Activated naive CD4-positive, alpha-beta T cell treated with anti-CD3 and anti-CD28 coated beads, Interleukin-2, amount 50 U/mL, for 24 hours (primary cell): ENCODE measurements around the gene PEX10.
"Not testable (repeated sequence)": the region's sequence is repeated elsewhere in the genome, so short reads cannot be mapped to it uniquely, and the experiment has no call there.

Experiments
- H3K27ac Mint-ChIP-seq: one replicate; pipeline ENCODE4 v1.8.0; 2021; ENCODE audit warnings: mild to moderate bottlenecking, mixed read lengths
- H3K27me3 Mint-ChIP-seq: one replicate; pipeline ENCODE4 v1.8.0; 2021; ENCODE audit warnings: mixed read lengths
- H3K36me3 Mint-ChIP-seq: one replicate; pipeline ENCODE4 v1.8.0; 2021; ENCODE audit warnings: mixed read lengths
- H3K4me1 Mint-ChIP-seq: one replicate; pipeline ENCODE4 v1.8.0; 2021; ENCODE audit warnings: mixed read lengths
- H3K4me3 Mint-ChIP-seq: one replicate; pipeline ENCODE4 v1.8.0; 2021; ENCODE audit warnings: mild to moderate bottlenecking, mixed read lengths
- H3K9me3 Mint-ChIP-seq: one replicate; pipeline ENCODE4 v1.8.0; 2021; ENCODE audit warnings: mixed read lengths

The PEX10 gene

DNA sequence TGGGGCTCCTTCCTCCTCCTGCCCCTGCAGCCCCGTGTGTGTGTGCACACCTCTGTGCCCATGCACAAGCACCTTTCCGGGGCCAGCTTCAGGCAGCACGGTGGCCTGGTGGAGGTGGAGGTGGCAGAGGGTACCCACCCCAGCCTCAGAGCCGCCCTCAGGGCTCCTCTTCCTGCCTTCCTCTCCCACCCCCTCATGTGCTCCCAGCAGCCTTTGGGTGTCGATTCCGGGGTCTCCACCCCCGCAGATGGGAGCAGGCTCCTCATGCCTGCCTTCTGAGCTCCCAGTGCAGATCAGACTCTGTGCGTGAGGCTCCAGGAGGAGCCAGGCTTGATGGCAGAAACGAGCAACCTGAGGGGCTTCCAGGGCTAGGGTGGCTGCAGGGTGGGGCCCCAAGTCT lies 34.5 kb upstream of the PEX10 start:
- Mint-ChIP-seq H3K36me3 (no peaks in the 10 kb centered on the region), H3K4me3 (no peak overlapping the region), H3K9me3 (no peaks in the 10 kb centered on the region), H3K27me3 (no peaks in the 10 kb centered on the region), H3K27ac (no peak overlapping the region), H3K4me1 (no peaks in the 10 kb centered on the region)

DNA sequence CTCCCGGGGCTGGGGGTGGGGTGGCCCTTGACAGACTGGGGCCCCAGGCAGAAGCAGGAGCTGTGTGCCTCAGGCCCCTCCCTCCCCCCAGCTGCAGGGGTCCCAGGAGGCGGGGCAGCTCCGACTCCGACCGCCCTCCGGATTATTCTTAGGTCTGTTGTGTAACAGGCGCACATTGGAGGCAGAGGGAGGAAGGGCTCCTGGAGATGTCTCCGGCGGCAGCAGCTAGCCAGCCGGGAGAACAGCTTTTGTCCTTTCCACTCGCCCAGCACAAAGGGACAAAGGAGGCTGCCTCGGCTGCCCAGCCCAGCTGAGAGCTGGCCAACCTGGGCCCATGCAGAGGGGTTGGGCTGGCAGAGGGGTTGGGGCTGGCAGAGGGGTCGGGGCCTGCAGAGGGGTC lies 34.0 kb upstream of the PEX10 start:
- Mint-ChIP-seq H3K4me1 (no peaks in the 10 kb centered on the region), H3K36me3 (no peaks in the 10 kb centered on the region), H3K4me3 (no peak overlapping the region), H3K27ac (no peak overlapping the region), H3K27me3 (no peaks in the 10 kb centered on the region), H3K9me3 (no peaks in the 10 kb centered on the region)

- Mint-ChIP-seq H3K4me1 (no peaks in the 10 kb centered on the region), H3K4me3 (no peak overlapping the region), H3K27ac (no peak overlapping the region), H3K9me3 (no peaks in the 10 kb centered on the region), H3K27me3 (no peaks in the 10 kb centered on the region), H3K36me3 (no peaks in the 10 kb centered on the region)
Measured at GRCh38 chr1:2445823-2446215, 33.5 kb upstream of the PEX10 start.

- no peak overlapping the region for H3K4me3 Mint-ChIP-seq
- no peaks in the 10 kb centered on the region for H3K9me3 Mint-ChIP-seq
- no peaks in the 10 kb centered on the region for H3K4me1 Mint-ChIP-seq
- H3K27me3 Mint-ChIP-seq, result no peaks in the 10 kb centered on the region
- no peak overlapping the region for H3K27ac Mint-ChIP-seq
- no peaks in the 10 kb centered on the region for H3K36me3 Mint-ChIP-seq
Measured at GRCh38 chr1:2445162-2445822, 32.9 kb upstream of the PEX10 start.

- H3K4me3 Mint-ChIP-seq, result no peak overlapping the region
- H3K27ac Mint-ChIP-seq, result no peak overlapping the region
- H3K27me3 Mint-ChIP-seq, result no peaks in the 10 kb centered on the region
- no peaks in the 10 kb centered on the region for H3K4me1 Mint-ChIP-seq
- H3K36me3 Mint-ChIP-seq, result no peaks in the 10 kb centered on the region
- no peaks in the 10 kb centered on the region for H3K9me3 Mint-ChIP-seq
Measured at GRCh38 chr1:2444138-2444591, 31.8 kb upstream of the PEX10 start.

DNA sequence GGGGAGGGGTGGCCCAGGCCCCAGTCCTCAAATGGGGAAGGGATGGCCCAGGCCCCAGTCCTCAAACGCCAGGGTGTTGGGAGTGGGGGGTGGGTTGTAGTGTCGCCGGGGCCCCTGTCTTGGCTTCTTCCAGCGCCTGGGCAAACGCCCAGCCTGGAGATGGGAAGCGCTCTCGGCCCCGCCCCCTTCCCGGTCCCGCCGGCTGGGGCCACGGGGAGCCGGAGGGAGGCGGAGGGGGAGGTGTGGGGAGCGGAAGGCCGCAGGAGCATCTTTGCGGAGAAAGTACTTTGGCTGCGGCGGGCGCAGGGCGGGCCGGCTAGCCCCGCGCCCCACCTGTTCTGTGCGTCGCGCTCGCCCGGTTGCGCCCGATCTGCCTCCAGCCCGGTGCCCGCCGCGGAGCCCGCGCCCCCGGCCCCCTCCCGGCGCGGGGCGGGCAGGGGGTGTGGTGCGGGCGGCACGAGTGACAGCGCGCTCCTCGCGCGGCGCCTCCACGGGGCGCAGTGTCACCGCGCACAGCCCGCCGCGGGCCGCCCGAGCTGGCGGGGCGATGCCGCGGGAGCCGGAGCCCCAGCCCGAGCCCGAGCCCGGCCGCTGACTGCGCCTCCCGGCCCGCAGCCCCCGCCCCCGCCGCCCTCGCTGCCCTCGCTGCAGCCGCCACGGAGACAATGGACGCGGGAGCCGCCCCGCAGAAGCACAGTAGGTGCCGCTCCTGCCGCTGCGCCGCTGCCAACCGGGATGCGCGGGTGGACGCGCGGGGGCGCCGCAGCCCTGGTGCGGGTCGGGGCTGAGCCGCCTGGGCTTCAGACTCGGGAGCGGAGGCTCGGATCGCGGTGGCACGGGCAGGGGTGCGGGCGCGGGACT lies 31.1 kb upstream of the PEX10 start:
- H3K4me1 Mint-ChIP-seq, result no peaks in the 10 kb centered on the region
- H3K4me3 Mint-ChIP-seq, result no peak overlapping the region
- no peaks in the 10 kb centered on the region for H3K36me3 Mint-ChIP-seq
- H3K9me3 Mint-ChIP-seq, result no peaks in the 10 kb centered on the region
- no peaks in the 10 kb centered on the region for H3K27me3 Mint-ChIP-seq
- H3K27ac Mint-ChIP-seq, result no peak overlapping the region

DNA sequence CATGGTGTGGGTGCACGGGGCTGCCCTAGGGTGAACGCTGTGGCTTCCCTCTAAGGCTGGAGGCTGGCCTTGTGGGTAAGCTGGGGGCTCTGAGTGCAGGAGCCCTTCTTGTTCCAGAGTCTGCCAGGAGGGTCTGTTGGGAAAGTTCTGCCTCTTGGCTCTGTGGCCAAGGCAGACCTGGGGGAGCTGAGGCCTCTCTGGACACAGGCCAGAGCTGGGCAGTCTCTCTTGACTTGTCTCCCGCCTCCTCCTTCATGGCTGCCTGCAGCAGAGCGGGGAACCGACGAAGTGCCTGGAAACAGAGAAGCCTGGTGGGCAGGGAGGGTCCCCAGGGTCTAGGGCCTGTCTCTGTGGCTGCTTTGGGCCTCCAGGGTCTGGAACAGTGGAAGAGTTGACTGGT lies 30.3 kb upstream of the PEX10 start:
- Mint-ChIP-seq H3K27ac (no peak overlapping the region), H3K4me3 (no peak overlapping the region), H3K4me1 (no peaks in the 10 kb centered on the region), H3K9me3 (no peaks in the 10 kb centered on the region), H3K27me3 (no peaks in the 10 kb centered on the region), H3K36me3 (no peaks in the 10 kb centered on the region)

DNA sequence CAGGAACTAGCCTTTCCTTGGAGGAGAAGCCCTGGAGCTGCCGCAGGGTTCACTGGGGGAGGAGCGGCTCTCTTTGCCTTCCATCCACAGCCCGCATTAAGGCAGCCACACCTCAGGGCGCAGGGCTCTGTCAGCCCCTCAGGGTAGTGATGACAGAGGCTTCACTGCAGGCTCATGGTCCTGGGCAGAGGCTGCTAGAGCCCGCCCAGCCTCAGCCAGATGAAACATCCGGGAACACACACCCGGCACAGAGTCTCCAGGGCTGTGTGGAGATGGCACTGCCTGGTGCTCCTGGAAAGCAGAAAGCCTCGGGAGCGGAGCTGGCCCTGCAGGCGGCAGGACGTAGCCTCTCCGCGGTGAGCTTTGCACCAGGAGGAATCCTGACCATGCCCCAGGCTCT lies 29.4 kb upstream of the PEX10 start:
- Mint-ChIP-seq H3K27ac (no peak overlapping the region), H3K9me3 (no peaks in the 10 kb centered on the region), H3K4me1 (no peaks in the 10 kb centered on the region), H3K36me3 (no peaks in the 10 kb centered on the region), H3K4me3 (no peak overlapping the region), H3K27me3 (no peaks in the 10 kb centered on the region)

DNA sequence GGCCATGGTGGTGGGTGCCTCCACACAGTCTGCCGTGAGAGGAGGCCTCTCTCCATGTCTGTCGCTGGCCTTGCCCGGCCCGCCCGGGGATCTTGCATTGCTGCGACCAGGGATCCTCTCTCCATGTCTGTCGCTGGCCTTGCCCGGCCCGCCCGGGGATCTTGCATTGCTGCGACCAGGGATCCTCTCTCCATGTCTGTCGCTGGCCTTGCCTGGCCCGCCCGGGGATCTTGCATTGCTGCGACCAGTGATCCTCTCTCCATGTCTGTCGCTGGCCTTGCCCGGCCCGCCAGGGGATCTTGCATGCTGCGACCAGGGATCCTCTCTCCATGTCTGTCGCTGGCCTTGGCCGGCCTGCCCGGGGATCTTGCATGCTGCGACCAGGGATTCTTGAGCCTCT lies 28.0 kb upstream of the PEX10 start:
- H3K36me3 Mint-ChIP-seq, H3K4me3 Mint-ChIP-seq, H3K27ac Mint-ChIP-seq, H3K4me1 Mint-ChIP-seq, H3K27me3 Mint-ChIP-seq, H3K9me3 Mint-ChIP-seq: not testable (repeated sequence)

- H3K36me3 Mint-ChIP-seq, result no peaks in the 10 kb centered on the region
- H3K4me1 Mint-ChIP-seq, result no peaks in the 10 kb centered on the region
- no peak overlapping the region for H3K27ac Mint-ChIP-seq
- H3K27me3 Mint-ChIP-seq, result no peaks in the 10 kb centered on the region
- no peaks in the 10 kb centered on the region for H3K9me3 Mint-ChIP-seq
- H3K4me3 Mint-ChIP-seq, result no peak overlapping the region
Measured at GRCh38 chr1:2439369-2439768, 27.0 kb upstream of the PEX10 start.

- H3K9me3 Mint-ChIP-seq, result no peaks in the 10 kb centered on the region
- H3K4me1 Mint-ChIP-seq, result no peaks in the 10 kb centered on the region
- H3K4me3 Mint-ChIP-seq, result no peak overlapping the region
- no peaks in the 10 kb centered on the region for H3K36me3 Mint-ChIP-seq
- no peak overlapping the region for H3K27ac Mint-ChIP-seq
- H3K27me3 Mint-ChIP-seq, result no peaks in the 10 kb centered on the region
Measured at GRCh38 chr1:2438641-2439040, 26.3 kb upstream of the PEX10 start.

DNA sequence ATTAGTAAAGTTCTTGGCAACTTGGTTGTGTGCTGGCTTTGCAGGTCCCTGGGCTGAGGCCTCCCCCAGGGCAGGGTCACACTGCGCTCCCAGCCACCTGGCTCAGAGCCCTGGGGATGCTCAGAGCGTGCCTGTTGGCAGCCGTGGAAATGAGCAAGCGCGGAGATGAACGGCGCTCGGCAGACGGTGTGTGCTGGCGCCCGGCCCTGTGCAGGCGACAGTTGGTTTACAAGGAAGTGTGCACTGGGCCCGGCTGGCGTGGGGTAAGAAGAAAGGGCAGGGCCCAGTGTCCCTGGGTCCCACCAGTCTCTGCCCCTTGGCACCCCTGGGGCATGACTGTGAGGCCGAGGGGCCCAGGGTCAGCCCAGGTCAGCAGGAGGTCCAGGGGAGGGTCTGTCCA lies 25.7 kb upstream of the PEX10 start:
- H3K4me3 Mint-ChIP-seq, result no peak overlapping the region
- no peak overlapping the region for H3K27ac Mint-ChIP-seq
- no peaks in the 10 kb centered on the region for H3K36me3 Mint-ChIP-seq
- H3K4me1 Mint-ChIP-seq, result no peaks in the 10 kb centered on the region
- no peaks in the 10 kb centered on the region for H3K27me3 Mint-ChIP-seq
- no peaks in the 10 kb centered on the region for H3K9me3 Mint-ChIP-seq

- H3K36me3 Mint-ChIP-seq, result no peaks in the 10 kb centered on the region
- no peaks in the 10 kb centered on the region for H3K9me3 Mint-ChIP-seq
- no peaks in the 10 kb centered on the region for H3K27me3 Mint-ChIP-seq
- no peaks in the 10 kb centered on the region for H3K4me1 Mint-ChIP-seq
- H3K27ac Mint-ChIP-seq, result no peak overlapping the region
- no peak overlapping the region for H3K4me3 Mint-ChIP-seq
Measured at GRCh38 chr1:2437617-2438016, 25.3 kb upstream of the PEX10 start.

GRCh38 chr1:2436876-2437275 lies 24.5 kb upstream of the PEX10 start:
- H3K27ac Mint-ChIP-seq, result no peak overlapping the region
- no peaks in the 10 kb centered on the region for H3K36me3 Mint-ChIP-seq
- H3K27me3 Mint-ChIP-seq, result no peaks in the 10 kb centered on the region
- no peaks in the 10 kb centered on the region for H3K9me3 Mint-ChIP-seq
- no peaks in the 10 kb centered on the region for H3K4me1 Mint-ChIP-seq
- H3K4me3 Mint-ChIP-seq, result no peak overlapping the region

GRCh38 chr1:2435746-2436355 lies 23.5 kb upstream of the PEX10 start:
- Mint-ChIP-seq H3K27me3 (no peaks in the 10 kb centered on the region), H3K9me3 (no peaks in the 10 kb centered on the region), H3K36me3 (no peaks in the 10 kb centered on the region), H3K27ac (no peak overlapping the region), H3K4me3 (no peak overlapping the region), H3K4me1 (no peaks in the 10 kb centered on the region)

- Mint-ChIP-seq H3K9me3 (no peaks in the 10 kb centered on the region), H3K4me1 (no peaks in the 10 kb centered on the region), H3K27ac (no peak overlapping the region), H3K4me3 (no peak overlapping the region), H3K36me3 (no peaks in the 10 kb centered on the region), H3K27me3 (no peaks in the 10 kb centered on the region)
Measured at GRCh38 chr1:2435091-2435490, 22.7 kb upstream of the PEX10 start.
